NT2/D1 (cell line): ENCODE results near the gene KAZN.

Experiments
- SUZ12 ChIP-seq: IDR thresholded peaks from 2 replicates; pipeline ENCODE4 v1.6.1; 2011; ENCODE audit not compliant: insufficient read length, insufficient read depth; ENCODE audit errors: extremely low read depth
- YY1 ChIP-seq: IDR thresholded peaks from 2 replicates; pipeline ENCODE4 v1.6.1; 2011; ENCODE audit not compliant: insufficient read length, insufficient read depth
- ZNF274 ChIP-seq: IDR thresholded peaks from 2 replicates; pipeline ENCODE4 v1.6.1; 2011; ENCODE audit warnings: mild to moderate bottlenecking, low read depth, low read length

DNA sequence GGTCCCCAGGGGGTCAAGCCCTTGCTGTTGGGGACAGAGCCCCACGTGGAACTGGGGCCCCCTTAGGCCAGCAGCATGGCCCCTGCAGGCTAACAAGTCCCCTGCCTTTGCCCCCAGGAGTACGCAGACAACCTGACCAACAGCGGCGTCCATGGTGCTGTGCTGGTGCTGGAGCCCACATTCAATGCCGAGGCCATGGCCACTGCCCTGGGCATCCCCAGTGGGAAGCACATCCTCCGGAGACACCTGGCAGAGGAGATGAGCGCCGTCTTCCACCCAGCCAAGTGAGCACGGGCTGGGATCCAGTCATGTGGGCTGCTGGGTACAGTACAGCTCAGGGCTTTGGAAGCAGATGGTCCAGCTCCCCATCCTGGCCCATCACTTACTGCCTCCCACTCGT lies 505.4 kb downstream of the KAZN start:
- TF ChIP-seq YY1 (no peak), SUZ12 (no peak), ZNF274 (no peak)
